OCI-LY7 (cell line): ENCODE data around the gene FDXR. TPM values are rescaled to one million over a fixed set of nuclear protein-coding genes. Genes with fewer than 3 reads are reported as not detected.

Source experiments
- BruUV-seq: library from RNA; stranded (reverse); fragments of 400-500 nt; replicated peaks from 2 replicates; lab custom pipeline; 2021; lab: Mats Ljungman, UMichigan
- CTCF ChIA-PET: fragments of 300-600 bp; sonication (Branson Sonifier 250); formaldehyde crosslinking; loops from one replicate; lab custom pipeline; 2022; ENCODE audit warnings: antibody characterized with exemption; ENCODE audit not compliant: unreplicated experiment; lab: Charles Lee
- POLR2A ChIA-PET: fragments of 300-600 bp; sonication (Branson Sonifier 250); formaldehyde crosslinking; loops from one replicate; lab custom pipeline; 2022; ENCODE audit warnings: antibody characterized with exemption; lab: Charles Lee
- DNase-seq: peaks from one replicate; pipeline ENCODE4 v3.0.0-alpha.2; 2015; ENCODE audit warnings: low spot score
- H2AFZ ChIP-seq: fragments of 200-600 bp; sonication (generic), shearing (Covaris generic); 2 replicates; pipeline ENCODE4 v1.6.1; 2014; ENCODE audit warnings: mild to moderate bottlenecking, antibody characterized with exemption, low read length, moderate library complexity
- H3K27ac ChIP-seq: fragments of 200-600 bp; sonication (generic); 2 replicates; pipeline ENCODE4 v1.5.1; 2014; ENCODE audit warnings: mixed run types, low read depth, mild to moderate bottlenecking, moderate library complexity, low read length, inconsistent platforms; ENCODE audit not compliant: poor library complexity, severe bottlenecking
- H3K36me3 ChIP-seq: fragments of 200-600 bp; sonication (generic); 2 replicates; pipeline ENCODE4 v1.6.1; 2014; ENCODE audit warnings: mild to moderate bottlenecking, antibody characterized with exemption, low read length, moderate library complexity, mixed read lengths; ENCODE audit not compliant: insufficient read depth
- H3K4me1 ChIP-seq: fragments of 200-600 bp; sonication (generic); 2 replicates; pipeline ENCODE4 v1.5.1; 2014; ENCODE audit warnings: mild to moderate bottlenecking, low read length; ENCODE audit not compliant: insufficient read depth, poor library complexity, severe bottlenecking
- H3K4me2 ChIP-seq: fragments of 200-600 bp; sonication (generic); 2 replicates; pipeline ENCODE4 v1.6.1; 2014; ENCODE audit warnings: mild to moderate bottlenecking, low read length
- H3K4me3 ChIP-seq: fragments of 200-600 bp; sonication (generic); 2 replicates; pipeline ENCODE4 v1.5.1; 2014; ENCODE audit warnings: mild to moderate bottlenecking, low read depth, low read length; ENCODE audit not compliant: poor library complexity, severe bottlenecking
- H3K79me2 ChIP-seq: fragments of 200-600 bp; sonication (generic); 2 replicates; pipeline ENCODE4 v1.6.1; 2016; ENCODE audit warnings: low read depth, mild to moderate bottlenecking, low read length, moderate library complexity, mixed read lengths; ENCODE audit not compliant: insufficient read depth
- H3K9me2 ChIP-seq: fragments of 200-600 bp; sonication (generic); 2 replicates; pipeline ENCODE4 v1.6.1; 2016; ENCODE audit warnings: mild to moderate bottlenecking, low read length, mixed read lengths; ENCODE audit not compliant: insufficient read depth
- H3K9me3 ChIP-seq: fragments of 200-600 bp; sonication (generic); 2 replicates; pipeline ENCODE4 v1.6.1; 2014; ENCODE audit warnings: mild to moderate bottlenecking, mixed run types, low read length, mixed read lengths
- H4K20me1 ChIP-seq: fragments of 200-600 bp; sonication (generic); 2 replicates; pipeline ENCODE4 v1.6.1; 2014; ENCODE audit warnings: mild to moderate bottlenecking, antibody characterized with exemption, low read length, moderate library complexity, mixed read lengths; ENCODE audit not compliant: insufficient read depth
- CTCF ChIP-seq: fragments of 200-600 bp; sonication (generic); conservative IDR thresholded peaks from 2 replicates; pipeline ENCODE4 v1.5.1; 2014; ENCODE audit warnings: mild to moderate bottlenecking, antibody characterized with exemption, low read length, moderate library complexity, mixed read lengths
- EZH2phosphoT487 ChIP-seq: fragments of 200-600 bp; sonication (generic); IDR thresholded peaks from 2 replicates; pipeline ENCODE4 v1.6.1; 2018; ENCODE audit warnings: low read depth, borderline replicate concordance, mild to moderate bottlenecking, mixed run types, antibody characterized with exemption, low read length, moderate library complexity, mixed read lengths
- intact Hi-C: fragments of 100-400 bp; cut with micrococcal nuclease; formaldehyde crosslinking; loops from one replicate; pipeline ENCODE4 v1.10.0; 2022; ENCODE audit not compliant: unreplicated experiment
- total RNA-seq, 2 experiments: library from RNA; depleted of rRNA in 1 of 2; stranded (reverse); fragments of >200 nt in 1 of 2; shearing (Covaris generic) in 1 of 2; gene quantifications; 2 replicates each; pipeline ENCODE4 v1.2.3, GENCODE V29; 2014 to 2022

Gene FDXR
- total RNA-seq, 2 experiments from 2014 or later, result 12.2 to 18.3 TPM

GRCh38 chr17:74857191-74857590 is 15.6 kb downstream of the FDXR start:
- Histone ChIP-seq H3K9me3 (no peaks in the 10 kb centered on the region), H3K4me3 (no peak overlapping the region), H2AFZ (no peak overlapping the region), H3K79me2 (no peaks in the 10 kb centered on the region), H3K36me3 (no peaks in the 10 kb centered on the region), H3K4me1 (peaks cover 21% of the 10 kb centered on the region), H4K20me1 (no peaks in the 10 kb centered on the region), H3K27ac (no peak overlapping the region), H3K9me2 (no peaks in the 10 kb centered on the region), H3K4me2 (no peak overlapping the region)
- TF ChIP-seq CTCF (no peak), EZH2phosphoT487 (no peak)
- DNase-seq, result no peak
- CTCF ChIA-PET, result interaction anchor here (1.5 to 1.7 kb wide), 2 partner anchors 25 to 66 kb away, joined by 5 to 8 read pairs; no protein-coding TSS in a partner anchor
- no TSS peak for BruUV-seq
- intact Hi-C loops, result no loop called here
- POLR2A ChIA-PET, result interaction anchor here (1.8 kb wide), 1 partner anchor 14 kb away, joined by 4 read pairs; no protein-coding TSS in a partner anchor

GRCh38 chr17:74856112-74856511 is 16.7 kb downstream of the FDXR start:
- CTCF ChIA-PET, result interaction anchor here (1.5 kb wide), 1 partner anchor 65 kb away, joined by 5 read pairs; no protein-coding TSS in a partner anchor
- Histone ChIP-seq H4K20me1 (no peaks in the 10 kb centered on the region), H3K4me1 (peaks cover 18% of the 10 kb centered on the region), H3K9me3 (no peaks in the 10 kb centered on the region), H3K4me2 (no peak overlapping the region), H3K27ac (no peak overlapping the region), H3K4me3 (no peak overlapping the region), H3K79me2 (no peaks in the 10 kb centered on the region), H3K36me3 (no peaks in the 10 kb centered on the region), H2AFZ (no peak overlapping the region), H3K9me2 (no peaks in the 10 kb centered on the region)
- POLR2A ChIA-PET, result interaction anchor here (1.4 kb wide), 1 partner anchor 17 kb away, joined by 5 read pairs; the partner anchor contains the start of gene FDXR
- no TSS peak for BruUV-seq
- DNase-seq, result no peak
- intact Hi-C loops, result no loop called here
- no peak for TF ChIP-seq CTCF
- TF ChIP-seq EZH2phosphoT487, result no peak

GRCh38 chr17:74855323-74855722 is 17.5 kb downstream of the FDXR start:
- H3K27ac ChIP-seq, result no peak overlapping the region
- H4K20me1 ChIP-seq, result no peaks in the 10 kb centered on the region
- ChIA-PET CTCF (no interaction called here), POLR2A (interaction anchor here (0.6 to 1.4 kb wide), 2 partner anchors 18 to 586 kb away, joined by 5 to 6 read pairs; partner anchors contain the start of gene FDXR)
- H3K4me2 ChIP-seq, result no peak overlapping the region
- no peaks in the 10 kb centered on the region for H3K9me3 ChIP-seq
- H3K9me2 ChIP-seq, result no peaks in the 10 kb centered on the region
- no TSS peak for BruUV-seq
- TF ChIP-seq EZH2phosphoT487 (no peak), CTCF (no peak)
- H3K4me3 ChIP-seq, result no peak overlapping the region
- DNase-seq, result no peak
- no peaks in the 10 kb centered on the region for H3K79me2 ChIP-seq
- H2AFZ ChIP-seq, result no peak overlapping the region
- intact Hi-C loops, result no loop called here
- H3K36me3 ChIP-seq, result no peaks in the 10 kb centered on the region
- H3K4me1 ChIP-seq, result peaks cover 15% of the 10 kb centered on the region
